AG10803 (cell line): ENCODE measurements around the gene CAPS.
A peak's percentile ranks its signal among the peaks of the same experiment; 100 is the strongest.

Source experiments
- DNase-seq: peaks from one replicate; pipeline ENCODE4 v3.0.0; 2010; ENCODE audit warnings: low read depth
- H3K4me3 ChIP-seq: 2 replicates; pipeline ENCODE4 v1.5.1; 2011; ENCODE audit warnings: mild to moderate bottlenecking, low read length, control low read depth
- TF ChIP-seq, protein P1 (sequence below): conservative IDR thresholded peaks from 2 replicates; pipeline ENCODE4 v1.5.1; 2011; ENCODE audit warnings: mild to moderate bottlenecking, low read length, control low read depth, inconsistent platforms

The CAPS gene

DNA sequence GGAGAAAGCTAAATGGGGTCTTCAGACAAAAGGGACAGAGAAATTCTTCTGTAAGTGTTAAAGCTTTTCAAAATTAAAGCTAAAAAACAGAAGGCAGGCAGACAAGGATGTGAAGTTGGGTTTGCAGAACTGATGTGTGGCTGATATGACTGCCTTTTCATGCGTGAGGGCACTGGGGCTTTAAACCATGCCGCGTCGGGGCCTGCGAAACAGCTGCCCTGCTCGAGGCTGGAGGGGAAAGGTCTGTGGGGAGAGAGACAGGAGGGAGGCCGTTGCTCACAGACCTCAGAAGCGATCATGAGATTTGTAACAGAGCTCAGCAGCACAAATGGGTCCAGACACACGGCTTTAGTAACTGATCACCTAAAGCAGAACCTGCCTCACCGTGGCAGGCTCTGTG, 23.5 kb downstream of the CAPS start:
- TF ChIP-seq, protein P1, sequence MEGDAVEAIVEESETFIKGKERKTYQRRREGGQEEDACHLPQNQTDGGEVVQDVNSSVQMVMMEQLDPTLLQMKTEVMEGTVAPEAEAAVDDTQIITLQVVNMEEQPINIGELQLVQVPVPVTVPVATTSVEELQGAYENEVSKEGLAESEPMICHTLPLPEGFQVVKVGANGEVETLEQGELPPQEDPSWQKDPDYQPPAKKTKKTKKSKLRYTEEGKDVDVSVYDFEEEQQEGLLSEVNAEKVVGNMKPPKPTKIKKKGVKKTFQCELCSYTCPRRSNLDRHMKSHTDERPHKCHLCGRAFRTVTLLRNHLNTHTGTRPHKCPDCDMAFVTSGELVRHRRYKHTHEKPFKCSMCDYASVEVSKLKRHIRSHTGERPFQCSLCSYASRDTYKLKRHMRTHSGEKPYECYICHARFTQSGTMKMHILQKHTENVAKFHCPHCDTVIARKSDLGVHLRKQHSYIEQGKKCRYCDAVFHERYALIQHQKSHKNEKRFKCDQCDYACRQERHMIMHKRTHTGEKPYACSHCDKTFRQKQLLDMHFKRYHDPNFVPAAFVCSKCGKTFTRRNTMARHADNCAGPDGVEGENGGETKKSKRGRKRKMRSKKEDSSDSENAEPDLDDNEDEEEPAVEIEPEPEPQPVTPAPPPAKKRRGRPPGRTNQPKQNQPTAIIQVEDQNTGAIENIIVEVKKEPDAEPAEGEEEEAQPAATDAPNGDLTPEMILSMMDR: no peak
- no peak overlapping the region for H3K4me3 ChIP-seq
- no peak for DNase-seq

DNA sequence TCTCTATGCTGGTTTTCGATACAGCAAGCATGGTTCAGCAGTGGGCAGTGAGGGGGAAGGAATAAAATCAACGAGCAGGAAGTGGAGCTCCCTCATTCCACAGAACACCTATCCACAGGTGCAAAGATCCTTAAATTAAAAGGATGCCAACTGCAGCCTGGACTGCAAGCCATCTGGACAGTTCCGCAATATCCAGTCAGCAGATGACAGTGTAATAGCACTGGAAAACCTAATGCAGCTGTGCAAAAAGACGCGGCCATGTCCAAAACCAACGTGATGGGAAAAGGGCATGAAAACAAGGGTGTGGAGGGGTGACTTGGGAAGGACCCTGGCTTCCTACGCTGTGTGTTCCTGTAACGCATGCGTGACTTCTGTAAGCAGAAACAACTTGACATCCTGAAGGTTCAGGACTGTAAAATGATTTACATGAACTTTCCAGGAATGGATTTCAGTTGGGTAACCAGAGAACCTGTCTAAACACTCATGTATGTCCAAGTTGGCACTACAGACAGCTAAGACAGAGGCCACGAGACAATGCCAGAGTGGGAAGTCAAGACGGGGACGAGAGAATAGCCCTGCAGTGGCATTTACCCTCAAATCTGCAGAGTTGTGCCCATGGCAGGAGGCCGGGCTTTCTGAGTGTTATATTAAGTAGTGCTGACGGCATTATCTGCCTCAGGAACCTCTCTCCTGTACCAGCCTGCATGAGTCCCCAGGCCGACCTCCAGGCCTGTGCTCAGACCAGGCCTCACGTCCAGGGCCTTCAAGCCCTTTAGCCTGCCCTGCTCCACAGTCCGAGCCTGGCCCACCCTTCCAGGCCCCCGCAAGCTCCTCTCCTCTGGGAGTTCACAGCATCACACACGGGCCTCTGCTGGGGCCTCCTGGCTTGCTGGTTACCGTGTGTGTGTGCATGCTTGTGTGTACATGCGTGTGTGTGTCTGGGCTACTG, 26.5 kb downstream of the CAPS start:
- no peak overlapping the region for H3K4me3 ChIP-seq
- TF ChIP-seq, protein P1: no peak
- DNase-seq: no peak

DNA sequence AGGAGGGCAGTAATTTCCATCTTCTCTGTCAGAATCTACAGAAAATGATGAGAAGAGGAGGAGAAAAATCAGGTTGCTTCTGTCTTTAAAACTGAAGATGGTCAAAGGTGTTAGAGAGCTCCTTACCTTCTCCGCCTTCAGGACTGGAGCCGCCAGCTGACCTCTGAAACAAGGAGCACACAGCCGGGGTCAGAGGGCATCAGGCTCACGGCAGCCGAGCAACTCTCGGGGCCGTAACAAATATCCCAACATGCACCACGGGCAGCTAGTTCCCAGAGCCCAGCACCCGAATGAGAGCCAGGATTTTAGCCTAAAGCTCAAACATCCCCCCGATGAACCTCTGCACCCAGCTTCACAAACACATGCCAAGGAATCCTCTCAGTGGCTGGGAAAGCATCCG, 27.6 kb downstream of the CAPS start:
- H3K4me3 ChIP-seq: no peak overlapping the region
- TF ChIP-seq, protein P1: no peak
- no peak for DNase-seq

DNA sequence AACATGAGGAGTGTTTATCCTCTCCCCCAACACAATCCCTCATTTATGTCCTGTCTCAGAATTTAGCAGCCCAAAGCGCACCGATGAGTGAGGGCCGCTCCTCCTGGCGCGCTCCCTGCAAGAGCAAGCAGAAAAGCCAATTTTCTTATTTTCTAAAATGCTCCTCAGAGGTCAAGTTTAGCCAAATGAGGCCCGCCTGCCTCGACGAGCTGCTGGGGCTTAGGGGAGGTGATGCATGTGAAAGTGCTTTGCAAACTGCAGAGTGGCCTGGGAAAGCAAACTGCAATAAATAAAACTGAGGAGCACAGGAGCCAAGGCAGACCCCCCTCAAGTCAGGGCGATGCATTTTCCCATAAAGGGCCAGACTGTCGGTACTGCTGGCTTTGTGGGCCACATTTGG, 29.0 kb downstream of the CAPS start:
- TF ChIP-seq, protein P1: no peak
- no peak for DNase-seq
- H3K4me3 ChIP-seq: no peak overlapping the region

DNA sequence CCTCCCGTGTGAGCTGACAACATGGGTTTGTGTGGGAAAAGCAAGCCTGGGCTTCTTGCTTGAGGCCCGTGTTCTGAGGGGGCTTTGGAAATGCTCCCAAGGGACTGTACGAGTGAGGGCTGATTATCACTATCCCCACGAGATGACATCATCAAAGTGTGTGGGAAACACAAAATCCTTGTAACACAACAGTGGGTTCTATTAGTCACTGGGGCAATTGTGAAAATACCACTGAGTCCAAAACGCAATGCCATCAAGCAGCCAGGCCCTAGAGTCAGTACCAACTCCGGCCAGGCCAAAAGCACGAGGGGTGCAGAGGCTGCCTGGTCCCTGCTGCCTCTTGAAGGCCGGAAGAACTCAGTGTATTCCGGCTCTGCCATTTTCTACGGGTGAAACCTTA, 29.6 kb downstream of the CAPS start:
- no peak overlapping the region for H3K4me3 ChIP-seq
- DNase-seq: peak; percentile 47
- TF ChIP-seq, protein P1: no peak

DNA sequence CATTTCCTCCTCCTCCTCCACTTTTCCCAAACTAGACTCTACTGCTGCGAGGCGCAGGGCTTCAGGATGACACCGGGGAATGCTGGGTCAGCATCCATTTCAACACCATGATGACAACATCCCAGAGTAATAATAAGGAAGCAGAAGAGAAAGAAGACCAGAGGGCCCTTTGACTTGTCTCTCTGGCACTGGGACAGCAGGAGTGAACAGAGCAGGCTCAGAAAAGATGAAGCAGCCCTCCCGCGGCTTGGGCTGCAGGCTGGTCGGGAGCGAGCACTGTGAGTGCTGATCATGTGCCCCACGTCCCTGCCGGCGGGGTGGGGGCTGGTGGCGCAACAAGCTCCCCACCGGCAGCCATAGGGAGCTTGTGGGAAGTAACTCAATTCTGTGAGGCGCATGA, 33.4 kb downstream of the CAPS start:
- peak; percentile 76 for DNase-seq
- TF ChIP-seq, protein P1: no peak
- H3K4me3 ChIP-seq: peak overlapping the region; percentile 16; the same call in 1 of the 2 replicates
